GOT3 (cell line): ENCODE measurements around the gene CCPG1.

Experiments used
- DNase-seq: peaks from one replicate; lab custom pipeline; 2025; ENCODE audit warnings: mixed read lengths; lab: John Stamatoyannopoulos, UW

Gene CCPG1

GRCh38 chr15:55387027-55387426 lies 21.1 kb downstream of the CCPG1 start:
- no peak for DNase-seq

- DNase-seq: no peak
Observed at GRCh38 chr15:55383687-55384086, 24.5 kb downstream of the CCPG1 start.

GRCh38 chr15:55381595-55381994 lies 26.6 kb downstream of the CCPG1 start:
- no peak for DNase-seq

- no peak for DNase-seq
Observed at GRCh38 chr15:55379095-55379494, 29.1 kb downstream of the CCPG1 start.

GRCh38 chr15:55372701-55373440 lies 35.3 kb downstream of the CCPG1 start:
- DNase-seq: no peak

- DNase-seq: no peak
Observed at GRCh38 chr15:55366981-55367380, 41.2 kb downstream of the CCPG1 start.

- no peak for DNase-seq
Observed at GRCh38 chr15:55362641-55363040, 45.5 kb downstream of the CCPG1 start.

GRCh38 chr15:55361048-55361447 lies 47.1 kb downstream of the CCPG1 start:
- DNase-seq: no peak

- DNase-seq: no peak
Observed at GRCh38 chr15:55360256-55360655, 47.9 kb downstream of the CCPG1 start.

- no peak for DNase-seq
Observed at GRCh38 chr15:55358471-55358870, 49.7 kb downstream of the CCPG1 start.

GRCh38 chr15:55357774-55358173 lies 50.4 kb downstream of the CCPG1 start:
- no peak for DNase-seq

GRCh38 chr15:55356985-55357585 lies 51.1 kb downstream of the CCPG1 start:
- no peak for DNase-seq

- no peak for DNase-seq
Observed at GRCh38 chr15:55353025-55353424, 55.1 kb downstream of the CCPG1 start.

- DNase-seq: no peak
Observed at GRCh38 chr15:55349282-55349681, 58.9 kb downstream of the CCPG1 start.

GRCh38 chr15:55348281-55348778 lies 59.8 kb downstream of the CCPG1 start:
- DNase-seq: no peak

GRCh38 chr15:55344206-55344605 lies 64.0 kb downstream of the CCPG1 start:
- DNase-seq: no peak

- no peak for DNase-seq
Observed at GRCh38 chr15:55343168-55343567, 65.0 kb downstream of the CCPG1 start.

- no peak for DNase-seq
Observed at GRCh38 chr15:55337160-55337559, 71.0 kb downstream of the CCPG1 start.

GRCh38 chr15:55334997-55335396 lies 73.2 kb downstream of the CCPG1 start:
- DNase-seq: no peak

GRCh38 chr15:55334371-55334770 lies 73.8 kb downstream of the CCPG1 start:
- DNase-seq: no peak

- no peak for DNase-seq
Observed at GRCh38 chr15:55327387-55327786, 80.8 kb downstream of the CCPG1 start.

- DNase-seq: no peak
Observed at GRCh38 chr15:55322467-55322866, 85.7 kb downstream of the CCPG1 start.

GRCh38 chr15:55320963-55321362 lies 87.2 kb downstream of the CCPG1 start:
- no peak for DNase-seq

GRCh38 chr15:55320238-55320550 lies 88.0 kb downstream of the CCPG1 start:
- DNase-seq: no peak
